CD4-positive, alpha-beta T cell treated with Interleukin-6 for 4 hours (primary cell): ENCODE results near the gene FNDC3B.
"Not testable (repeated sequence)": the region's sequence is repeated elsewhere in the genome, so short reads cannot be mapped to it uniquely, and the experiment has no call there.

Source experiments
- DNase-seq: peaks from one replicate; pipeline ENCODE4 v3.0.0-alpha.2; 2020; ENCODE audit warnings: mixed read lengths

The FNDC3B gene

GRCh38 chr3:172246107-172246844 is 206.9 kb downstream of the FNDC3B start:
- DNase-seq: no peak

- no peak for DNase-seq
These were observed 208.3 kb downstream of the FNDC3B start for GRCh38 chr3:172247525-172248274.

GRCh38 chr3:172249039-172249438 is 209.7 kb downstream of the FNDC3B start:
- no peak for DNase-seq

- DNase-seq: no peak
These were observed 211.8 kb downstream of the FNDC3B start for GRCh38 chr3:172251211-172251610.

- DNase-seq: no peak
These were observed 213.8 kb downstream of the FNDC3B start for GRCh38 chr3:172253200-172253599.

- DNase-seq: no peak
These were observed 215.2 kb downstream of the FNDC3B start for GRCh38 chr3:172254542-172254941.

GRCh38 chr3:172255321-172255720 is 215.9 kb downstream of the FNDC3B start:
- not testable (repeated sequence) for DNase-seq

- no peak for DNase-seq
These were observed 216.8 kb downstream of the FNDC3B start for GRCh38 chr3:172256101-172256734.

GRCh38 chr3:172257648-172258400 is 218.4 kb downstream of the FNDC3B start:
- no peak for DNase-seq

- no peak for DNase-seq
These were observed 219.2 kb downstream of the FNDC3B start for GRCh38 chr3:172258624-172259023.

- no peak for DNase-seq
These were observed 219.7 kb downstream of the FNDC3B start for GRCh38 chr3:172259111-172259541.

GRCh38 chr3:172259726-172260248 is 220.4 kb downstream of the FNDC3B start:
- DNase-seq: no peak

GRCh38 chr3:172260381-172260780 is 221.0 kb downstream of the FNDC3B start:
- no peak for DNase-seq

- DNase-seq: no peak
These were observed 221.7 kb downstream of the FNDC3B start for GRCh38 chr3:172261054-172261453.

- no peak for DNase-seq
These were observed 223.7 kb downstream of the FNDC3B start for GRCh38 chr3:172262991-172263608.

- DNase-seq: no peak
These were observed 224.6 kb downstream of the FNDC3B start for GRCh38 chr3:172263781-172264486.

- no peak for DNase-seq
These were observed 226.7 kb downstream of the FNDC3B start for GRCh38 chr3:172266103-172266502.

- no peak for DNase-seq
These were observed 229.0 kb downstream of the FNDC3B start for GRCh38 chr3:172268425-172268824.

- DNase-seq: no peak
These were observed 229.5 kb downstream of the FNDC3B start for GRCh38 chr3:172268868-172269267.

GRCh38 chr3:172270557-172271166 is 231.3 kb downstream of the FNDC3B start:
- DNase-seq: no peak

- DNase-seq: no peak
These were observed 232.1 kb downstream of the FNDC3B start for GRCh38 chr3:172271386-172271976.
